Karpas-422 (cell line): ENCODE measurements around the gene PAGR1. TPM values are rescaled to one million over a fixed set of nuclear protein-coding genes. Genes with fewer than 3 reads are reported as not detected.
A peak's percentile ranks its signal among the peaks of the same experiment; 100 is the strongest.
"Not testable (repeated sequence)": the region's sequence is repeated elsewhere in the genome, so short reads cannot be mapped to it uniquely, and the experiment has no call there.

Experiments
- DNase-seq: peaks from one replicate; pipeline ENCODE4 v3.0.0-alpha.2; 2015
- H2AFZ ChIP-seq: fragments of 200-600 bp; sonication (generic); 2 replicates; pipeline ENCODE4 v1.6.1; 2014; ENCODE audit warnings: antibody characterized with exemption, low read length, mixed read lengths
- H3K27ac ChIP-seq: fragments of 200-600 bp; sonication (generic); 2 replicates; pipeline ENCODE4 v1.5.1; 2014; ENCODE audit warnings: mild to moderate bottlenecking, low read length, moderate library complexity
- H3K27me3 ChIP-seq: fragments of 200-600 bp; sonication (generic); 2 replicates; pipeline ENCODE4 v1.6.1; 2014; ENCODE audit warnings: low read length, mixed read lengths
- H3K36me3 ChIP-seq: fragments of 200-600 bp; sonication (generic); 2 replicates; pipeline ENCODE4 v1.6.1; 2014; ENCODE audit warnings: low read length, mixed read lengths; ENCODE audit not compliant: insufficient read depth
- H3K4me1 ChIP-seq: fragments of 200-600 bp; sonication (generic); 2 replicates; pipeline ENCODE4 v1.6.1; 2014; ENCODE audit warnings: mild to moderate bottlenecking, low read length, mixed read lengths
- H3K4me2 ChIP-seq: fragments of 200-600 bp; sonication (generic); 2 replicates; pipeline ENCODE4 v1.6.1; 2014; ENCODE audit warnings: low read length, low read depth, mild to moderate bottlenecking; ENCODE audit not compliant: poor library complexity, severe bottlenecking
- H3K4me3 ChIP-seq: fragments of 200-600 bp; sonication (generic); 2 replicates; pipeline ENCODE4 v1.5.1; 2014; ENCODE audit warnings: mild to moderate bottlenecking, antibody characterized with exemption, low read length, mixed read lengths
- H3K79me2 ChIP-seq: fragments of 200-600 bp; sonication (generic); 2 replicates; pipeline ENCODE4 v1.6.1; 2014; ENCODE audit warnings: mild to moderate bottlenecking, low read length, mixed read lengths
- H3K9ac ChIP-seq: fragments of 200-600 bp; sonication (generic); 2 replicates; pipeline ENCODE4 v1.6.0; 2014; ENCODE audit warnings: low read length
- H3K9me2 ChIP-seq: fragments of 200-600 bp; sonication (generic), shearing (Covaris generic); replicated peaks from 2 replicates; pipeline ENCODE4 v1.6.0; 2014; ENCODE audit warnings: mild to moderate bottlenecking, low read length, moderate library complexity; ENCODE audit not compliant: insufficient read depth
- H3K9me3 ChIP-seq: fragments of 300-700, 200-600 bp; sonication (generic); 2 replicates; pipeline ENCODE4 v1.6.1; 2014; ENCODE audit warnings: low read length, mixed read lengths
- H4K20me1 ChIP-seq: fragments of 200-600 bp; sonication (generic); 2 replicates; pipeline ENCODE4 v1.6.1; 2014; ENCODE audit warnings: mild to moderate bottlenecking, antibody characterized with exemption, low read length, low read depth; ENCODE audit not compliant: insufficient read depth
- total RNA-seq: library from RNA; depleted of rRNA; stranded (reverse); fragments of >200 nt; shearing (Covaris generic); gene quantifications from 2 replicates; pipeline ENCODE4 v1.2.3, GENCODE V29; 2014; ENCODE audit warnings: low replicate concordance

PAGR1 gene
- total RNA-seq, 1 experiment from 2014 or later = 25.4 TPM

- Histone ChIP-seq H2AFZ (peak within 1 kb of the TSS; percentile 91), H3K4me2 (peak within 1 kb of the TSS; percentile 86), H3K4me3 (peak within 1 kb of the TSS; percentile 90), H3K9me3 (no peaks in the 10 kb centered on the region), H3K27ac (peak within 1 kb of the TSS; percentile 67), H3K27me3 (no peaks in the 10 kb centered on the region), H3K9me2 (no peaks in the 10 kb centered on the region), H3K36me3 (peaks cover 18% of the 10 kb centered on the region), H3K9ac (peak within 1 kb of the TSS; percentile 95), H3K79me2 (peaks cover 48% of the 10 kb centered on the region), H4K20me1 (peaks cover 5% of the 10 kb centered on the region; the same call in 1 of the 2 replicates), H3K4me1 (peaks cover 21% of the 10 kb centered on the region)
- peak; percentile 99 for DNase-seq
These were observed 25.6 kb upstream of the PAGR1 start, which contains the start of gene KIF22 for GRCh38 chr16:29790183-29790948. TSS of gene KIF22 (plus strand) at chr16:29790751. CDS start at chr16:29790760, 9 bp downstream.

DNA sequence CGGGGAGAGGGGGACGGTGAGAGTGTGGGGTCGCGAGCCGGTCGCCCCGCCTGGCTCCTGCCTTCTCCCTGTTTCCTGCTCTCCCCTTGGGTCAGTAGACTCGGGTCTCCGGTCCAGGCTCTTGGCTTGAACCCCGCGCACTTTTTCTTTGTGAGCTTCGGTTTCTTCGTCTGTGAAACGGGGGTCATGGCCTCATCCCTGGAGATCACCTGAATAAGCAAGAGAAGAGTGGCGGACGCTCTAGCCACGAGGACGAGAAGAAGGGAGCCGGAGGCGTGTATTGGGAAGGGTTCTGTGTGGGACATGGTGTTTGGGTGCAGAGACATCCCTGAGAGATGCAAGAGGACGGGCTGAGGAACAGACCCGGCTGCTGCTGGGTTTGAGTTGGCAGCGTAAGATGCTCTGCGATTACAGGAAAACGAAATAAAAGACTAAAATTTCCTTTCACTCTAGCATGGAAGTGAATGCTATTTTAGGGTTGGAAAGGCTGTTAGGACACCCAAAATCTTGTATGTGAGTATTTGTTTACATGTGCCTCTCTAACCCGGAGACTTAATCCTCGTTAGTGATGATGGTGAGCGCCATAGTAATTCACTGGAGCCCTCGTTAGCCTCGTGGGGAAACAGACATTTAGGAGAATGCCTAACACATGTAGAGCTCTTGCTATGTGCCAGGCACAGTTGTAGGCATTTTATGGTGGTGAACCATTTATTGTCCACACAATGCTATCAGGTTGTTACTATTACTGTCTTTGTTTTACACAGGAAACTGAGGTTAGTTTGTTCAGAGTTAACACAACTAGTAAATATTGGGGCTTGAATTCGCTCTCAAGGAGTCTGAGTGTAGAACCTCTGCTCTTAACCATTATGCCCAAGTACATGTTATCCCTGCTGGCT, 24.8 kb upstream of the PAGR1 start:
- H3K36me3 ChIP-seq = peaks cover 19% of the 10 kb centered on the region
- H3K9me2 ChIP-seq = no peaks in the 10 kb centered on the region
- H3K4me3 ChIP-seq = peak overlapping the region; percentile 90
- peak overlapping the region; percentile 67 for H3K27ac ChIP-seq
- peak overlapping the region; percentile 77 for H3K4me2 ChIP-seq
- peaks cover 21% of the 10 kb centered on the region for H3K4me1 ChIP-seq
- peaks cover 54% of the 10 kb centered on the region for H3K79me2 ChIP-seq
- no peaks in the 10 kb centered on the region for H3K9me3 ChIP-seq
- peaks cover 5% of the 10 kb centered on the region; the same call in 1 of the 2 replicates for H4K20me1 ChIP-seq
- peak; percentile 67 for DNase-seq
- no peak overlapping the region for H2AFZ ChIP-seq
- H3K9ac ChIP-seq = peak overlapping the region; percentile 95
- H3K27me3 ChIP-seq = no peaks in the 10 kb centered on the region

DNA sequence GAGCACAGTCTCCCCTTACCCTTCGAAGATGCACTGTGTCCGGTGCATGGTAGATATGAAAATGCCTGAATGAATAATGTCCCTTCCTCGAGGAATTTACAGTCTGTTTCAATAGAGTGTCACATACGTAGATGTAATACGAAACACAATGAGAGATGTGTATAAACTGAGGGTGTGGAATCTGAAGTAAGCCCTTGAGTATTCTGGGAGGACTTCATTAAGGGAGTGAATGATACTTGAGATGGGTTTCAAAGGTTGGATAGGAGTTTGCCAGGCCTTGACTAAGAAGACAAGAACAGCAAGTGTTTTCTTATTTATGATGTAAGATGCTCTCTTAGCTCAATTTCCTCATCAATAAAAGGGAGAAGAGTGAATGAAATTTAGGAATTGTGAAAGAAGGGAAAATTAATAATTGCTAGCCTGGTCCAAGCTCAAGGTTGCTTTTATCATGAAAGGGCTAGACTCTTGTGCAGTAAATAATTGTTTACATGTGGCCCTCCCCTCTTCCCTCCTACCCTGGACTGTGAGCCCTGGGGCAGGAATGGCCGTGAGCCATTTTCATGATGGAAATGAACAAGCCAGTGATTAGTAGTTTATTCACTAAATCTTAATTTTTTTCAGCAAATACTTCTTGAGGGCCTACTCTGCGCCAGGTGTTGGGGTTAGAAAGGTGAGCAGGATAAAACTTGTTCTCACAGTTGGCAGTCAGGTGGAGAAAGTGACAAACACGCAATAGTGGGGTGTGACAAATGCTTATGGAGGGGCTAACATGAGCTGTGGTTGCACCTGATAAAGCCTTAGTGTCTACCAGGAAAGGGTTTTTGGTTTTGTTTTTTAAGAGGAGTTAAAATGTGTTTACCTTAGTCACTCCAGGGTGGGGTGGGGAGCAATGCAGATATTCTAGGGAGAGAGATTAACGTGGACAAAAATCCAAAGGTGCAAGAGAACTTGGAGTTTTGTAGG, 23.8 kb upstream of the PAGR1 start:
- Histone ChIP-seq H3K4me2 (peak overlapping the region; percentile 77), H3K9ac (peak overlapping the region; percentile 95), H2AFZ (no peak overlapping the region), H3K9me3 (no peaks in the 10 kb centered on the region), H4K20me1 (peaks cover 5% of the 10 kb centered on the region; the same call in 1 of the 2 replicates), H3K4me3 (peak overlapping the region; percentile 90), H3K4me1 (peaks cover 21% of the 10 kb centered on the region), H3K27ac (no peak overlapping the region; the same call in 1 of the 2 replicates), H3K79me2 (peaks cover 61% of the 10 kb centered on the region), H3K27me3 (no peaks in the 10 kb centered on the region), H3K9me2 (no peaks in the 10 kb centered on the region), H3K36me3 (peaks cover 27% of the 10 kb centered on the region)
- no peak for DNase-seq

DNA sequence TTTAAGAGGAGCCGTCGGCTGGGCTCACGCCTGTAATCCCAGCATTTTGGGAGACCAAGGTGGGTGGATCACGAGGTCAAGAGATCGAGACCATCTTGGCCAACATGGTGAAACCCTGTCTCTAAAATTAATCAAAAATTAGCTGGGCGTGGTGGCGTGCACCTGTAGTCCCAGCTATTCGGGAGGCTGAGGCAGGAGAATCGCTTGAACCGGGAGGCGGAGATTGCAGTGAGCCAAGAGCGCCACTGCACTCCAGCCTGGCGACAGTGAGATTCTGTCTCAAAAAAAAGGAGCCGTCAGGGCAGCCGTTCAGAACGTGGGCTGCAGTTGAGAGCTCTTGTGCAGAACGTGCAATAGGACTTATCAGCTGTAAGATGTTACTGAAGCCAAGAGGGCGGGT, 22.8 kb upstream of the PAGR1 start:
- not testable (repeated sequence) for H3K9me3 ChIP-seq, H3K9ac ChIP-seq, H3K27me3 ChIP-seq, H4K20me1 ChIP-seq, H3K4me3 ChIP-seq, H3K27ac ChIP-seq, H3K4me2 ChIP-seq, H2AFZ ChIP-seq, H3K9me2 ChIP-seq, DNase-seq
- Histone ChIP-seq H3K4me1 (peaks cover 21% of the 10 kb centered on the region), H3K36me3 (peaks cover 38% of the 10 kb centered on the region), H3K79me2 (peaks cover 61% of the 10 kb centered on the region)

DNA sequence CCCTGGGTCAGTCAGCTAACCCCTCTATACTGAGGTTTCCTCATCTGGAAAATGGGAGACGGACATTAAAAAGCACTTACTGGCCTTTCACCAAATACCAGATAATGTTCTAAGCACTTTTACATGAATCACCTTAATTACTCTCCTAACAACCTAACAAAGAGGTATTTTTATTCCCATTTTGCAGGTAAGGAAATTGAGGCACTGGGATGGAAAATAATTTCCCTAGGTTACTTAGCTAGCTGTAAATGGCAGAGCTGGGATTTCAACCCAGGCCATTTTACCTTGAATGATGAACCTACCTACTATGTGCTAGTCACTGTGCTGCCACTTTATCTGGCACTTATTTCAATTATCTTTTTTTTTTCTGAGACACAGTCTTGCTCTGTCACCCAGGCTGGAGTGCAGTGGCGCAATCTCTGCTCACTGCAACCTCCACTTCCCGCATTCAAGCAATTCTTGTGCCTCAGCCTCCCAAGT, 21.7 kb upstream of the PAGR1 start:
- Histone ChIP-seq H3K9ac (no peak overlapping the region), H3K9me2 (no peaks in the 10 kb centered on the region), H3K4me1 (peaks cover 21% of the 10 kb centered on the region), H3K79me2 (peaks cover 61% of the 10 kb centered on the region), H3K9me3 (no peaks in the 10 kb centered on the region), H3K4me2 (no peak overlapping the region), H3K27ac (no peak overlapping the region), H3K4me3 (no peak overlapping the region), H2AFZ (no peak overlapping the region), H3K27me3 (no peaks in the 10 kb centered on the region), H3K36me3 (peaks cover 42% of the 10 kb centered on the region), H4K20me1 (peaks cover 5% of the 10 kb centered on the region; the same call in 1 of the 2 replicates)
- DNase-seq = no peak

DNA sequence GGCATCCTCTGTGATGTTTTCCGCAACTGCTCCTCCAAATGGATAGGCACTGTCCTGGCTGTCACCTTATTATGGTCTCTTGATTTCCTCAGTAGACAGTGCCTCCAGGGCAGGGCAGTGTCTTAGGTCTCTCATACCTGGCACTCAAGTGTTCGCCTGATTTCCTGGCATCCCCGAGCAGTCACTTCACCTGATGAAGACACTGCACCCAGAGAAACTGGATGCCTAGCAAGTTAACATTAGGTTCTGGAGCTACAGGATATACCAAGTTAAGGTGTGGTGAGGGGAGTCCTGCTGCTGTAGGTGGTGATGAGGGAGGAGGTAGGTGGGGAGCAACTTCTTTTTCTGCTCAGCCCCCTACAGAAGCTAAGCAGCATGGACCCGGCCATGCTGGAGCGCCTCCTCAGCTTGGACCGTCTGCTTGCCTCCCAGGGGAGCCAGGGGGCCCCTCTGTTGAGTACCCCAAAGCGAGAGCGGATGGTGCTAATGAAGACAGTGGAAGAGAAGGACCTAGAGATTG, 13.5 kb upstream of the PAGR1 start:
- peaks cover 36% of the 10 kb centered on the region; the same call in 1 of the 2 replicates for H3K36me3 ChIP-seq
- peaks cover 4% of the 10 kb centered on the region for H3K79me2 ChIP-seq
- H3K9me2 ChIP-seq = no peaks in the 10 kb centered on the region
- no peak overlapping the region for H3K9ac ChIP-seq
- H2AFZ ChIP-seq = no peak overlapping the region
- H3K4me1 ChIP-seq = peaks cover 34% of the 10 kb centered on the region
- H3K27me3 ChIP-seq = no peaks in the 10 kb centered on the region
- no peaks in the 10 kb centered on the region for H3K9me3 ChIP-seq
- H3K4me2 ChIP-seq = no peak overlapping the region
- no peak overlapping the region for H3K4me3 ChIP-seq
- H3K27ac ChIP-seq = no peak overlapping the region
- no peak for DNase-seq
- H4K20me1 ChIP-seq = no peaks in the 10 kb centered on the region

DNA sequence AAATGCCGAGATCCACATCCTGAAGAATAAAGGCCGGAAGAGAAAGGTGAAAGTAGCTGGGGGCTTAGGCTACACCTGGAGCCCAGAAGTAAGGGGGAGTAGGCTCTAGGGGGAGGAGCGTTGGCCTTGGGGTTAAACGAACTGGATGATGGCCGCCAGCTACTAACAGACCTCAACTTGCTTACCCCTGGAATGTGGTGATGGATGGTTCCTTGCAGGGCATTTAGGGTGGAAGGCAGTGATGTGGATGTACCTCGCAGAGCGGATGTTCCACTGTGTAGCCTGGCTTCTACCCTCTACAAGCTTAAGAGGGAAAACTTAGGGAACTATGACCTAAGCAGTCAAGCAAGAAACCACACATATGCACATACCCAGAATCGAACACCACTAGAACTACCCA, 11.9 kb upstream of the PAGR1 start:
- Histone ChIP-seq H3K9ac (peak overlapping the region; percentile 95), H3K27ac (peak overlapping the region; percentile 90), H2AFZ (no peak overlapping the region), H3K79me2 (peaks cover 19% of the 10 kb centered on the region), H3K4me1 (peaks cover 48% of the 10 kb centered on the region), H3K9me3 (no peaks in the 10 kb centered on the region), H3K27me3 (no peaks in the 10 kb centered on the region), H3K36me3 (peaks cover 34% of the 10 kb centered on the region), H4K20me1 (peaks cover 10% of the 10 kb centered on the region), H3K4me3 (peak overlapping the region; percentile 84), H3K9me2 (no peaks in the 10 kb centered on the region), H3K4me2 (peak overlapping the region; percentile 95)
- DNase-seq = no peak
